Thyroid gland (tissue), 4 donors: Measurements from ENCODE around the gene ITM2C.

ENCODE experiments used
- POLR2A ChIP-seq, 2 donors: fragments of 450-650 bp; IDR thresholded peaks; one replicate each; pipeline ENCODE4 v1.6.1; 2017; ENCODE audit warnings: antibody characterized with exemption in 2 of 2, mild to moderate bottlenecking in 2 of 2, moderate library complexity in 1 of 2
- TF ChIP-seq, protein P1 (sequence below), 6 experiments: fragments of 200-600 bp in 3 of 6; fragments of 450-650 bp in 3 of 6; sonication (generic) in 3 of 6; IDR thresholded peaks; one replicate each; pipeline ENCODE4 v1.5.1; 2016 to 2019; ENCODE audit warnings: antibody characterized with exemption in 6 of 6, mild to moderate bottlenecking in 2 of 6, inconsistent platforms in 1 of 6, moderate library complexity in 1 of 6

DNA sequence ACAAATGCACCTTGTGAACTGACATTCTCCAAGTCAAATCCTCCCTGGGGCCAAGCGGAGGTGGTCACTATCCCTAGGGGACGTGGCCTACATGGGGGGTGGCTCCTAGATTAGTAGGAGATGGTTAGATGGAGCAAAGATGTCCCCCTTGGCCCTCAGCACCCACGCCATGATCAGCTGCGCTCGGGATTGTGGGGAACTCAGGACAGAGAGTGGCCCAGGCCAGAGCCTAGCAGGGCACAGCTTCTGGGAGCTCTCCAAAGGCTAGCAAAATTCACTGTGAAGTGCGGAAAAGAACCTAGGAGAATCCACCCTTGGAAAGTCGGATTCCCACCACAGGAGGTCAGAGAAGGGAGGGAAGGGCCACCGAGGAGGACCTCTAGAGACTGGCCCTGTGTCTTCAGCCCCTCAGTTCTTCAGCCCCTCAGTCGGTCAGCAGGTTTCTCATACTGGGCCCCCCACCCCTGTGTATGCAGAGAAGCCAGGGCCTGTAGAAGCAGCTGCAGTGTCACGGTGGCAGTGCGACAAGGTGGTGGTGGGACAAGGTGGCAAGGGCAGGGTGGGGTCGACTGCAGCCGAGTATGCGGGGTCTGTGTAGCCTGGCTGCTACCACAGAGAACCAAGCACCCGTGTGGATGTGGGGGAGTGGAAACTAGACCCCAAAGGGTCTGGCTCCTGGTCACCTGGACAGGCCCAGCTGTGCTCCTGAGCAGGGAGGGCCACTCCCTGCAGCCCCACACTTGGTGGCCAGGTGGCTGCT lies 41.9 kb downstream of the ITM2C start:
- no peak for TF ChIP-seq POLR2A (IDR thresholded peaks at IDR 0.05)
- TF ChIP-seq, protein P1, sequence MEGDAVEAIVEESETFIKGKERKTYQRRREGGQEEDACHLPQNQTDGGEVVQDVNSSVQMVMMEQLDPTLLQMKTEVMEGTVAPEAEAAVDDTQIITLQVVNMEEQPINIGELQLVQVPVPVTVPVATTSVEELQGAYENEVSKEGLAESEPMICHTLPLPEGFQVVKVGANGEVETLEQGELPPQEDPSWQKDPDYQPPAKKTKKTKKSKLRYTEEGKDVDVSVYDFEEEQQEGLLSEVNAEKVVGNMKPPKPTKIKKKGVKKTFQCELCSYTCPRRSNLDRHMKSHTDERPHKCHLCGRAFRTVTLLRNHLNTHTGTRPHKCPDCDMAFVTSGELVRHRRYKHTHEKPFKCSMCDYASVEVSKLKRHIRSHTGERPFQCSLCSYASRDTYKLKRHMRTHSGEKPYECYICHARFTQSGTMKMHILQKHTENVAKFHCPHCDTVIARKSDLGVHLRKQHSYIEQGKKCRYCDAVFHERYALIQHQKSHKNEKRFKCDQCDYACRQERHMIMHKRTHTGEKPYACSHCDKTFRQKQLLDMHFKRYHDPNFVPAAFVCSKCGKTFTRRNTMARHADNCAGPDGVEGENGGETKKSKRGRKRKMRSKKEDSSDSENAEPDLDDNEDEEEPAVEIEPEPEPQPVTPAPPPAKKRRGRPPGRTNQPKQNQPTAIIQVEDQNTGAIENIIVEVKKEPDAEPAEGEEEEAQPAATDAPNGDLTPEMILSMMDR (IDR thresholded peaks at IDR 0.05), result no peak
